ENCODE data around the gene MEPE. TPM values are rescaled to one million over a fixed set of nuclear protein-coding genes. Genes with fewer than 3 reads are reported as not detected.

Gene MEPE
- total RNA-seq, 1 experiment from 2014 or later: not detected

GRCh38 chr4:87872028-87872427 is 39.3 kb downstream of the MEPE start:
- H3K9me2 ChIP-seq (ENCODE audit: insufficient read depth): no peaks in the 10 kb centered on the region; the same call in 1 of the 2 replicates
- no peaks in the 10 kb centered on the region for H3K36me3 ChIP-seq (ENCODE audit: control insufficient read depth in 1 of 2, insufficient read depth in 2 of 2, low read length in 2 of 2)
- no peak overlapping the region for H2AFZ ChIP-seq (ENCODE audit: low read depth, low read length, poor library complexity, severe bottlenecking)
- H3K79me2 ChIP-seq (ENCODE audit: insufficient read depth, low read length): no peaks in the 10 kb centered on the region
- H3K4me3 ChIP-seq (replicated peaks in 1 of 2; ENCODE audit: low read depth in 1 of 2, low read length in 2 of 2): no peak overlapping the region
- no peaks in the 10 kb centered on the region for H4K20me1 ChIP-seq (ENCODE audit: insufficient read depth)
- no peak overlapping the region for H3K4me2 ChIP-seq (ENCODE audit: low read length)
- ATAC-seq (no peak), DNase-seq (ENCODE audit: low read depth, low spot score) (no peak)
- no peak for TF ChIP-seq JUND (IDR thresholded peaks at IDR 0.05)
- TF ChIP-seq CBX3 (IDR thresholded peaks at IDR 0.05; ENCODE audit: low read depth): no peak
- no peak for TF ChIP-seq ATF3 (IDR thresholded peaks at IDR 0.05)
- no peak for TF ChIP-seq EZH2phosphoT487 (IDR thresholded peaks at IDR 0.05; ENCODE audit: borderline replicate concordance)
- no peak for TF ChIP-seq RAD21 (IDR thresholded peaks at IDR 0.05; ENCODE audit: low read depth)
- no peak for TF ChIP-seq SRF (IDR thresholded peaks at IDR 0.05; ENCODE audit: low read depth)
- TF ChIP-seq SP1 (IDR thresholded peaks at IDR 0.05; ENCODE audit: low read depth): no peak
- TF ChIP-seq ZFX (IDR thresholded peaks at IDR 0.05): no peak
- no peak for TF ChIP-seq EGR1 (IDR thresholded peaks at IDR 0.05; ENCODE audit: low read depth)
- no peak for TF ChIP-seq CEBPB (IDR thresholded peaks at IDR 0.05; ENCODE audit: low read depth)
- no peak for TF ChIP-seq POLR2AphosphoS5 (IDR thresholded peaks at IDR 0.05; ENCODE audit: low read depth, low read length)
- no peaks in the 10 kb centered on the region for H3K27me3 ChIP-seq (ENCODE audit: insufficient read depth, low read length)
- H3K9ac ChIP-seq (ENCODE audit: low read length): no peak overlapping the region
- CTCF ChIA-PET: interaction anchor here (1.2 to 1.5 kb wide), 2 partner anchors 22 to 102 kb away, joined by 4 to 5 read pairs; no protein-coding TSS in a partner anchor
- POLR2A ChIA-PET: no interaction called here
- H3K27ac ChIP-seq (ENCODE audit: low read depth, low read length): no peak overlapping the region
- no peaks in the 10 kb centered on the region for H3K4me1 ChIP-seq (ENCODE audit: control insufficient read depth in 1 of 2, insufficient read depth in 2 of 2, low read length in 2 of 2)
- no TSS peak for BruUV-seq (replicated peaks)
- H3K9me3 ChIP-seq (ENCODE audit: control insufficient read depth in 1 of 2, insufficient read depth in 1 of 2, low read depth in 1 of 2, low read length in 2 of 2): no peaks in the 10 kb centered on the region
- RAD21 ChIA-PET (ENCODE audit: low non-redundant PET in 1 of 2, low total read pairs in 2 of 2, uncharacterized antibody in 2 of 2, unreplicated experiment in 2 of 2): no interaction called here
- intact Hi-C loops (cut with micrococcal nuclease): no loop called here

DNA sequence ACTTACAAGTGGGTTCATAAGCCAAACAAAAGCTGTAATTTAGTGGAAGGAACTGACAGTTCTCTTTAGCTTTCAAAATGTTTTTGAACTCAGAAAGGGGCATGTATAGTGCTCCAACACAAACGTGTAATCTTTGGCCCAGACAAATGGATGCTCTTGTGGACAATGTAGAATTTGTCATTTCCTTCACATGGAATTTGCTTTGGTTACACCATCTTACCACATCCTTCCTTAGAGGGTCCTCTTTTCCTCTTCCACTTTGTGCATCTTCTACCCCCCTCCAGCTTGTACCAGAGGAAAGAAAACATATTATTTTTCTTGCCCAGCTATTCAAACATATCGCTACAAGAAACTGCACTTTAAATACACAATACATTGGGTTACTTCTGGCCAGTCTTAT is 42.4 kb downstream of the MEPE start:
- H4K20me1 ChIP-seq (ENCODE audit: insufficient read depth): no peaks in the 10 kb centered on the region
- no peaks in the 10 kb centered on the region for H3K9me3 ChIP-seq (ENCODE audit: control insufficient read depth in 1 of 2, insufficient read depth in 1 of 2, low read depth in 1 of 2, low read length in 2 of 2)
- no peaks in the 10 kb centered on the region for H3K36me3 ChIP-seq (ENCODE audit: control insufficient read depth in 1 of 2, insufficient read depth in 2 of 2, low read length in 2 of 2)
- no peaks in the 10 kb centered on the region for H3K4me1 ChIP-seq (ENCODE audit: control insufficient read depth in 1 of 2, insufficient read depth in 2 of 2, low read length in 2 of 2)
- H3K27ac ChIP-seq (ENCODE audit: low read depth, low read length): no peak overlapping the region
- ATAC-seq (no peak), DNase-seq (ENCODE audit: low read depth, low spot score) (no peak)
- BruUV-seq (replicated peaks): no TSS peak
- H3K4me3 ChIP-seq (replicated peaks in 1 of 2; ENCODE audit: low read depth in 1 of 2, low read length in 2 of 2): no peak overlapping the region
- RAD21 ChIA-PET (ENCODE audit: low non-redundant PET in 1 of 2, low total read pairs in 2 of 2, uncharacterized antibody in 2 of 2, unreplicated experiment in 2 of 2): no interaction called here
- no peak overlapping the region for H2AFZ ChIP-seq (ENCODE audit: low read depth, low read length, poor library complexity, severe bottlenecking)
- H3K9ac ChIP-seq (ENCODE audit: low read length): no peak overlapping the region
- H3K4me2 ChIP-seq (ENCODE audit: low read length): no peak overlapping the region
- CTCF ChIA-PET: interaction anchor here (1.5 kb wide), 1 partner anchor 27 kb away, joined by 5 read pairs; no protein-coding TSS in a partner anchor
- H3K9me2 ChIP-seq (ENCODE audit: insufficient read depth): no peaks in the 10 kb centered on the region; the same call in 1 of the 2 replicates
- intact Hi-C loops (cut with micrococcal nuclease): no loop called here
- no peaks in the 10 kb centered on the region for H3K27me3 ChIP-seq (ENCODE audit: insufficient read depth, low read length)
- POLR2A ChIA-PET: no interaction called here
- H3K79me2 ChIP-seq (ENCODE audit: insufficient read depth, low read length): no peaks in the 10 kb centered on the region
- no peak for TF ChIP-seq YY1 (IDR thresholded peaks at IDR 0.05; ENCODE audit: extremely low read depth, insufficient replicate concordance, low read depth, low read length)
- TF ChIP-seq POLR2A (IDR thresholded peaks at IDR 0.05; ENCODE audit: borderline replicate concordance, extremely low read depth, insufficient read depth, insufficient read length): no peak
- no peak for TF ChIP-seq CBX3 (IDR thresholded peaks at IDR 0.05; ENCODE audit: low read depth)
- TF ChIP-seq CTCF (IDR thresholded peaks at IDR 0.05 in 2 of 3, conservative IDR thresholded peaks at IDR 0.05 in 1 of 3; ENCODE audit: borderline replicate concordance in 1 of 3, insufficient read depth in 1 of 3, low read depth in 2 of 3, low read length in 2 of 3): no peak
- no peak for TF ChIP-seq ZBTB33 (IDR thresholded peaks at IDR 0.05; ENCODE audit: extremely low read depth, insufficient replicate concordance, low read length)
- no peak for TF ChIP-seq ZFX (IDR thresholded peaks at IDR 0.05)
- no peak for TF ChIP-seq EGR1 (IDR thresholded peaks at IDR 0.05; ENCODE audit: low read depth)
- TF ChIP-seq RAD21 (IDR thresholded peaks at IDR 0.05; ENCODE audit: low read depth): no peak
- TF ChIP-seq SRF (IDR thresholded peaks at IDR 0.05; ENCODE audit: low read depth): no peak
- TF ChIP-seq, protein P1, sequence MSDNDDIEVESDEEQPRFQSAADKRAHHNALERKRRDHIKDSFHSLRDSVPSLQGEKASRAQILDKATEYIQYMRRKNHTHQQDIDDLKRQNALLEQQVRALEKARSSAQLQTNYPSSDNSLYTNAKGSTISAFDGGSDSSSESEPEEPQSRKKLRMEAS (IDR thresholded peaks at IDR 0.05): no peak
- TF ChIP-seq JUND (IDR thresholded peaks at IDR 0.05): no peak
- no peak for TF ChIP-seq ATF3 (IDR thresholded peaks at IDR 0.05)
